GM21723 (cell line): Measurements from ENCODE around the gene ARMH3.

Source experiments
- ATAC-seq: cut with Tn5 transposase; IDR thresholded peaks from one replicate; pipeline ENCODE4 v1.9.1; 2021; ENCODE audit warnings: mild to moderate bottlenecking, moderate library complexity; ENCODE audit not compliant: unreplicated experiment

ARMH3 gene

DNA sequence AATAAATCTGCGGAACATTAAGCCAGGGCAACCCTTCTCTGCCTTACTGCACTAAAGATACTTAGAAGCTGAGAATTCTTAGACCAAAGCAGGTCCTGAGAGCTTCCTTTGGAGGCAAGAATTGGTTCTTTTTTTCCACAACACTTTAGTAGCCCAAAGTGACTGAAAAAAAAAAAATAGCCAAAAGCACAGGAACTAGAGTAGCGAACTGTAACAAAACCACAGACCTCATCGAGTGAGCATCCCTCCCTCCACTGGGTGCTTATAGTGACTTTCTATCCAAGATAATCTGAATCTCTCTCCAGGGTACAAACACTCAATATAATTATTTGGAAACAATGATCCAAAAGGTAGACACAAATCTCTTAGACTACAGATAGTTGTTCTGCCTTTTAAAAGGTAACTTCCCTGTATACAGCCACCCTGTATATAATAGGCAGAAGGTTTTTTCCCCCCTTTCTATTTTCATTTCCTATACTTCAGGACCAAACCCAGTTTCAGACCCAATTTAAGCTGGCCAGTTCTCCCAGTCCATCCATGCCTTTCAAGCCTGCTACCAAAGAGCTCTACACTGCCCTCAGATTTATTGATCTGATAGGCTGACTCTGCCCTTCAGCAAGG, 180.8 kb downstream of the ARMH3 start:
- no peak for ATAC-seq

DNA sequence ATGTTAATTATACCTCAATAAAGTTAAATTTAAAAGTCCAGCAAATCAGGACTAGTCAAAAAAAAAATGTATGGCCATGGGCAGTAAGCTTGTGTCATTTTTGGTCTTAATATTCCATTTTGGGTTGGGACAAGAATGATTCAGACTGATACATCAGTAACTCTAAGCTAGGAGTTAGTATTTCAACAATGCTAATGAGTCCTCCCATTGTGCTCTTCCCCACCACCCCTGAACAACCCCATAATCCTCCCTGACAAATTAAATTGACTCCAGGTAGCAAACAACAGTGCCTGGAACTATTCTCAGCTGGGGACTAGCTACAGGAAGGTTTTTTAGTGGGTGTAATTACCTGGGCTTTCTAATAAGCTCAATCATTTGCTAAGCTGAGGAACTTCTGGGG, 181.7 kb downstream of the ARMH3 start:
- no peak for ATAC-seq

DNA sequence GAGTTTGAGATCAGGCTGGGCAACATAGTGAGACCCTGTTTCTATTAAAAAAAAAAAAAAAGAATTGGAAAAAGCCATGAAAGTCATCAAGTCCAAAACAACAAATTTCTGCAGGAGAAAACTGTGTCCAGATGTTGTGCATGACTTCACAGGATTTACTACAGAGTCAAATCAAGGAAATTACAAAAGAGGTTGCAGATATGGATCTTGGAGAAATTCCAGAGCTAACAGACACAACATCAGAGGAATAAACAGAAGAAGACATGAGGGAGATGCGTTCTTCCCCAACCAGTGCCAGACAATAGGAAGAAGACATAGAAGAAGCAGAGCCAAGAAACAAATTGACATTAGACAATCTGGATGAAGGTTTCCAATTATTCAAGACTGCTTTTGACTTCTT, 188.0 kb downstream of the ARMH3 start:
- no peak for ATAC-seq

DNA sequence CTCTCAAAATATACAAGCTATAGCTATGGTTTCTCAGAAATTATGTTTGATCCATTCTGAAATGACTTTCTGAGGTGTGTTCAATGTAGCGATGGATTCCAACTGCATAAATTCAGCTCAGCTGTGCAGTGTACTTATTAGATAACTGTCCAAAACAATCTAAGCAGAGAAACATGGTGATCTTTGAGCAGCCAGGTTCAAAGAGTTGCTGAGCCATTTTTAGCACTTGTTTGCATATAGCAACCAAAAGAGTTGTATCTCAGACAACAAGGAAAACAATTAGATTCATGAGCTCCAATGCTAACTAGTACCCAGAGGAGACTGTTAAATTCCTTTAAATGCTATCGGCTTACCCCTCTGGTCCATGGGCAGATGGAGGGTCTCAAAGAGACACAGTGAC, 196.4 kb downstream of the ARMH3 start:
- peak; percentile 44 for ATAC-seq

GRCh38 chr10:101858723-101859500, 197.1 kb downstream of the ARMH3 start:
- peak; percentile 83 for ATAC-seq

DNA sequence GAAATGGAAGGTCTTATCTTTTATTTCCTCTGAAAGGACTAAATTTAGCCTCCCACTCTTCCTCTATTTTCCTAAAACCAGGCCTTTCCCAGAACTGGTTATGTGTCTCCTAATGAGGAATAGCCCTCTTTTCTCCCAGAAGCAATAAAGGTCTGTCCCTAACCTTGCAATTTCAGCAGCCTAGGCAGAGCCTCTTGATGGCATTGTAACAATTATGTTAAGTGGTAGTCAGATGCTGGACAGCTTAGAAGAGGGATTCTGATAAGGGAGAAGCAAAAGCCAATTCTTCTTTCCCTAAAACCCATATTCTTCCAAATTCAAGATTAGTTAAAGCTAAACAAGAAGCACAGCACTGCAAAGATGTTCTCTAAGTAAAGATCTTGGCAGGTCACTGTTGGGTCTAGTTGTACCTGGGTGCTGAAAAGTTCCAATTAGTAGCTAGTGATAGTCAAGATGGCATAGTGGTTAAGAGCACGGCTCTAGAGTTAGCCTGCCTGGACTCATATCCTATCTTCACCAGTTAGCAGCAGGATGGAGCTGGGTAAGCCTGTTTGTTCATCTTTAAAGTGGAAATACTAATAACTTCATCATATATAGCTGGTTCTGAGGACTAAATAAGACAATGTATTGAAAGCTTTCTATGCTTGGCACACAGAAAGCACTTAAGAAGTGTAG, 198.0 kb downstream of the ARMH3 start:
- ATAC-seq = no peak

DNA sequence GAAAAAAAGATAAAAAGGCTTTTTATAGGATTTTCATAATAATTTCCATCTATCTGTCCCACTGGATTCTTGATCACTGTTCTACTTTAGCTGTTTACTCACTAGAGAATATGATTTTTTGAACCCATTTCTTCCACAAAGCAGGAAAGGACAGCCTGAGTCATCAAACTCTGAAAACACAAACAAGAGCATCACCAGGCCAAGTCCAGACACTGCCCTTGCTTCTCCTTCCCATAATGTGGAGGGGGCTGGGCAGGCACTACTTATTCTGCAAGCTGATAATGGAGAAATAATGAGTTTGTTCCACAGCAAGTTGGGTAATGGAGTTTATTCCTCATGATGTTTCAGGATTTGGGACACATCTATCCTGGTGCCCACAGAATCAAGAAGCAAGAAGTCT, 199.3 kb downstream of the ARMH3 start:
- ATAC-seq = no peak

DNA sequence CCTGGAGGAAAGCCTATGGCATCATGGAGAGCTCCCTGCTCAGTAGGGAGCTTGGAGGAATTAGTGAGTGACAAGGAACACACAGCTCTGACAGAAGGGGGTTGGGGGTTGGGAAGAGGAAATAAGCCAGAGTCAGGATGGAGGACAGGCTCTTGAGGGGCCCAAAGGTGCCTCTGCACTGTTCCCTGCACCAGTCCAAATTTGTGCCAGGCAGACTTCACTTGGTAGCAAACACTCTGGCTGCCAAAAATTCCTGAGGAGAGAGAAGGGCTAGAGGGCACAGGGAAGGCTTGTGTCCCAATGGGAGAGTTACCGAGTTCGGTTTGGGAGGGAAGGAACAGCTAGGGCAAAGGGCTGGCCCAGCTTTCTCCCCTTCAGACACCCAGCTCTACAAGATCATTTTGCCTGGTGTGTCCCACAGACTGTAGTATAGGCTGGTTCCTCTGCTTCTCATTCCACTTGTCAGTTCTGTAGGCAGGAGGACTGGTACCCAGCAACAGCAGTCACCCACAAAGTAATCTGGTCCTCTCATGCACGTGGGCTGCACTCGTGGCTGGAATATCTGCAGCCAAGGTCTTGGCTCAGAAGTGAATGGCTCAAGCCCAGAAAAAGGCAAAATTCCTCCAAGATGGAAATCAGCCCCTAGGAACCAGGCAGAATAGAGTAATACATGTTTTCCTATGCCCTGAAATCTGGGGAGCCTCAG, 204.4 kb downstream of the ARMH3 start:
- no peak for ATAC-seq

- no peak for ATAC-seq
Measured at GRCh38 chr10:101850749-101851148, 205.2 kb downstream of the ARMH3 start.

DNA sequence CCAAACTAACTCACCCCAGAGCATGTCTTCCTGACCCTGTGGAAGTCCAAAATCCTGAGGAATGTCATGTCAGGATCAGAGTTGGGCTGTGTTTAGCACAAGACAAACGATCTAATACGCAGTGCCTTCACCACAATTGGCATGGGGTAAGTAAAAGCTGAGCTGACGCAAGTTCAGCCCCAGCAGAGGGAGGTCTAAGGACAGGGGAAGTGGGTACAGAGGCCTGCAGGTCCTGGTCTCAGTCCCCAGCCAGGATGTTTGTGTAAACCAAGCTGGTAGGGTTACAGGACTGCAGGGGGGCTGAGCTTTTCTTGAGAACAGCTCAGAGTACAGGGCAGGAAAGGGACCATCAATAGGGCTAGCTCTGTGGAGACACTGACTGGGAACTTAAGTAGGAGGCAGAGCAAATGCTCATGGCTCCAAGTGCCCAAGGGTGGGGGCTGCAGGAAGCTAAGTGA, 207.1 kb downstream of the ARMH3 start:
- no peak for ATAC-seq

GRCh38 chr10:101848408-101848807, 207.6 kb downstream of the ARMH3 start:
- no peak for ATAC-seq

DNA sequence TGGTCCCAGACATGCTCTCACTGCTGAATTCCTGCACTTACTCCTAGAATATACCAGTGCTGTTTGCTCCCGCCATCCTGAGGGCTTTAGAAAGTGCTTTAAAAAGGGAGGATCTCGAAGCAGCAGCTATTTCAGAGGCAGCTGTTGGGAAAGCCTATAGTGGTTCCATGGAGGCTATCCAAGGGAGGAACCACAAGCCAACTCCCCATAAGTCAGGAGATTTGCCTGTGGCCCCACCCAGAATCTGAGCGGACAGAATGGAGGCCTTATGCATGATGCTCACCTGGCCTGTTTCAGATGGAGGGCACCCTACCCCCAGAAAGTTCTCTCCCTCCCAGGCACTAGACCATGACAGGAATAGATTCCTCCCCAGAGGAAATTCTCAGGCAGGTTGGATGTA, 210.1 kb downstream of the ARMH3 start:
- ATAC-seq = no peak

GRCh38 chr10:101843032-101844021, 212.6 kb downstream of the ARMH3 start, which contains the start of gene KCNIP2:
KCNIP2 (minus strand) TSS chr10:101843800; CDS start chr10:101843568, 232 bp downstream.
- no peak for ATAC-seq

DNA sequence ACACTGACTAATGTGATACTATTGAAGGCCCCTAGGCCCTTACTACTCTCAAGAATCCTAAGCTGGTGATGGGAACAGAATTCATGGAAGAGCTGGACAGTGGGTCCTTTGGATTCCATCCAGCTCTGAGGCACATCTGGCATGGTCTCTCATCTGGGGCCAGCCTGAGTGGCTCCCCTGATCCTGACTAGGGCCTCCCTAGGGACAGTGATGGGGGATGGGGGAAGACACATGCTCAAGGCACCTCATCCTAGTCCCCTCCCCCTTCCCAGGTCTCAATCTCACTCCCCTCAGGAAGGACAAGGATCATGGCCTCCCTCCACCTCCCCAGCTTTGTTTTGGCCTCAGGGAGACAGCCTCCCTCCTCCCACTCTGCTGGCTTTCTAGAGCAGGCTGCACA, 214.1 kb downstream of the ARMH3 start:
- ATAC-seq = no peak

DNA sequence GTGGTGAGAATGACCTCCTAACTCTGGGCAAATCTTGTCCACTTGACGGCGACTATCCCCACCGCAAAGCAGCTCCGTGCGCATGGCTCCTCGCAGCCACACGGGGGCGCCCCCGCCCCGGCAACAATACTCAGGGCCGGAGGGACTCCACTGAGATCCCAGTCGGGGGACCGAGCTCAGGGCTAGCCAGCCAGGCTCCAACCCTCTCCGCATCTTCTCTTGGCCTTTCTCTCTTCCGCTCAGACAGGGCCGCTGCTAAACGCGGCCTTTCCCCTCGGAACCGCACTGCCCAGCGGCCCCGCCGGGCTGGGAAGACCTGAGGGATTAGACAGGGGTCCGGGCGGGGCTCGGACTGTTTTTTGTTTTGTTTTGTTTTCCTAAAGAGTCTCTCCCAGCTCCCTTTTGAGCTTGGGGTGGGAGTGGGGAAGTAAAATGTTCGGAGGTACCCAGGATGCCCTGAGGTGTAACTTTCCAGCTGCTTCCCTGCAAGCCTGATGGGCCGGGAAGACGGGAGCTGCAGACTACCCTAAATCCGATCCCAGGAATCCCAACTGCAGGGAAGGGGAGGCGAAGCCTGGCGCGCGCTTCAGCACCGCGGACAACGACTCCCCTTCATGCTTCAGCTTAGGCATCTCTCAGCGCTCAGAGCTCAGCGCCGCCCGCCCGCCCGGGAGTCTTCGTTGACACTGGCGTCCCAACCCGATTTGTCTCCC, 215.1 kb downstream of the ARMH3 start:
- peak; percentile 56 for ATAC-seq

DNA sequence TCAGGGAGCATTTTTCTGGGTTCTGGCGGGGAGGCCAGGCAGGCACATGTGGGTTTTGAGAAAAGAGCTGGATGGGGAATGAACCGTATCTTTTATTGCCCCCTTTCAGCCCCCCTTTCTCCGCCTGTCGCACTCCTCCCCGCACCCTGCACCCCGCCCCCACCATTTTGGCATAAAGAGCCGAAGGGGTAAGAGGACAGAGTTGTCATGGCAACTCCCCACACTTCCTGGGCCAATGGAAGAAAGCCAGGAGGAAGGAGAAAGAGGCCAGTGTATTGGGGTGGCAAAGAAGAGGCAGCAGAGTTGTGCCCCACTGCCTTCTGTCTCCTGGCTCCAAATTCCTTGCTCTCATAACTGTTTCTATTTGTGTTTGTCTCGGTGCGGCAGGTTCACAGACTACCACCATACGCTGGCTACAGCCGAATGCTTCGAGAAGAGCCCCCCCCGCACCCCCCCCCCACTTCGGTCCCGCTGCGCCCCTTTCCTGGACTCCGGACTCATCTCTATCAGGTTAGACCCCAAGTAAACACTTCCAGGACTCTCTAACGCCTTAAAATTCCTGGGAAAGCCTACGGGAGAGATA, 215.8 kb downstream of the ARMH3 start:
- no peak for ATAC-seq

DNA sequence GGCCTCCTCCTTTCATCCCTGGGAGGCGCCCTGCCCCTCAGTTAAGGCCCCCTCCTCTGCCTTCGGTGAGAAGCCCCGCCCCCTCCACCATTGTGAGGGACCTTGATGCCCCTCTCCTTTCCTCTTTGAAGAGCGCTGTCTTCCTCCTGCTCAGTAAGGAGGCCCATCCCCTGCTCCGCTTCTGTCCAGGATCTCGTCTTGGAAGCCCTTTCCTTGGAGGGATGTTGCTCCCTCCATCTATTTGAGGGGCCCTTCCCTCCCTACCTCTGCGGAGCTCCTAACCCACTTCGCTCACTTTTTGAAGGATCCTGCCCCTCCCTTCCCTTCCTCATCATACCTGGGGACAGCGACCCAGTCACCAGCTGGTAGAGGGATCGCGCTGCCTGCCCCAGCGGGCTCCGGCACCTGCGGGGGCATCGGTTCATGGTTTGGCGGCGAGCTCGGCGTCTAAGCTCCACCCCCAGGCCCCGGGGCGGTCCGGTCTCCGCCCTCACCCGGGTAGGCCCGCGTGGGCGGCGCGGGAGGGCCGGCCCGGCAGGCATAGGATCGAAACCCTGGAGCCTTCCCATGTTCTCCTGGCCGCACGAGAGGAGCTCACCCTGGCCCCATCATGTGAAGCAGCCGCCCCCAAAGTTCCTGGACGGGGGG, 216.4 kb downstream of the ARMH3 start:
- peak; percentile 42 for ATAC-seq

DNA sequence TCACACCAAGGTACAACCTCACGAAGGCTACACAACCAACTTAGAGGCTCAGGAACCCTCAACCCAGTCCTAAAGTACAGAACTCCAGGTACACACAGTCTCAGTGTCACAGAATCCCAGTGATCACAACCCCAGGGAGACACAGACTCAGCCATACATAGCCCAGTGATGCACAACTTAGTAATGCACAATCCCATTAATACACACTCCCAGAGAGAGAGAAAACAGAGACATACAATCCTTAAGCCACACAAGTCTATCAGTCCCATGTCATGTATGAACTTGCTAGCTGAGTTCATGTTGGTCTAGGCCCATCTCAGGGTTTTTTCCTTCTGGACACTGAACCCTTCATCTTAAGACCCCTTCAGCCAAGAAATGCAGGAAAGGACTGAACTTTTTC, 217.0 kb downstream of the ARMH3 start:
- ATAC-seq = no peak
